BLaER1 treated with 17β-estradiol and CSF1 and Interleukin-3, amounts not matched to agents 10 nM and 100 nM (cell line): ENCODE measurements around the gene JPH4.
"Not testable (repeated sequence)": the region's sequence is repeated elsewhere in the genome, so short reads cannot be mapped to it uniquely, and the experiment has no call there.

Experiments used
- H3K27ac ChIP-seq, 11 experiments: shearing (Covaris generic); formaldehyde crosslinking; 2 replicates each; pipeline ENCODE4 v1.8.1; 2022
- H3K27me3 ChIP-seq, 11 experiments: shearing (Covaris generic); formaldehyde crosslinking; 2 replicates each; pipeline ENCODE4 v1.8.1; 2022
- H3K36me3 ChIP-seq, 11 experiments: shearing (Covaris generic); formaldehyde crosslinking; 2 replicates each; pipeline ENCODE4 v1.8.1; 2022
- H3K4me1 ChIP-seq, 10 experiments: shearing (Covaris generic); formaldehyde crosslinking; 2 replicates each; pipeline ENCODE4 v1.8.1; 2022
- H3K4me2 ChIP-seq, 11 experiments: shearing (Covaris generic); formaldehyde crosslinking; 2 replicates each; pipeline ENCODE4 v1.8.1; 2022
- H3K4me3 ChIP-seq, 10 experiments: shearing (Covaris generic); formaldehyde crosslinking; 2 replicates each; pipeline ENCODE4 v1.8.1; 2022
- H3K9ac ChIP-seq, 11 experiments: shearing (Covaris generic); formaldehyde crosslinking; 2 replicates each; pipeline ENCODE4 v1.8.1; 2022
- H3K9me3 ChIP-seq, 11 experiments: shearing (Covaris generic); formaldehyde crosslinking; replicated peaks in 1 of 11; 2 replicates each; pipeline ENCODE4 v1.8.1; 2022
- H4K20me1 ChIP-seq, 11 experiments: shearing (Covaris generic); formaldehyde crosslinking; 2 replicates each; pipeline ENCODE4 v1.8.1; 2022
- Cebpa-rat ChIP-seq, 11 experiments: shearing (Covaris generic); IDR thresholded peaks; 2 replicates each; pipeline ENCODE4 v1.8.1; 2022

JPH4 gene

DNA sequence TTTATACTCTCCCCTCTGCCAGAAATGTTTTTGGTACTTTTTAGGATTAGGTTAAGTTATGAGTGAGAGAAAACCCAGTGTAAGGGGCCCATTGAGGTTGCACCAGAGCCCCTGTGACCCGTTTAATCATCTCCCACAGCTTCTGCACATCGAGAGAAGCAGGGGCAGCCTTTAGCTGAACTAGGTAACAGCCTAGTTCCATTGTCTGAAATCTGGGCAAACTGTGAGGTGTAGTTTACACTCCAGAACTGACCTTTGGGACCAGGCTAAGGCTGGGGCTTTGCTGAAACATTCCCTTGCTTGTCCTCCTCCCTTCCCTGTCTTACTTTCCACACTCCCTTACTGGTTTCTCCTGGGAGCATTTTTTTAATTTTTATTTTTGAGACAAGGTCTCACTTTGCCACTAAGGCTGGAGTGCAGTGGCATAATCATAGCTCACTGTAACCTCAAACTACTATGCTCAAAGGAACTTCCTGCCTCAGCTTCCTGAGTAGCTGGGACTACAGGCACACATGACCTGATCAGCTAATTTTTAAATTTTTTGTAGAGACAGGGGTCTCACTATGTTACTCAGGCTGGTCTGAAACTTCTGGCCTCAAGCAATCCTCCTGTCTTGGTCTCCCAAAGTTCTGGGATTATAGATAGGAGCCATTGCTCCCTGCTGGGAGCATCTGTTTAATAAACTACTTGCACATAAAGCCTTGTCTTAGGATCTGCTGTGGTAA is 31.7 kb upstream of the JPH4 start:
- Histone ChIP-seq H3K9me3 (peaks cover 12 to 28% (median 19%) of the 10 kb centered on the region in 11 experiments; a peak in 21 of 22 replicates), H3K9ac (peak overlapping the region in 4 of 11 experiments; percentile 22 to 31 (median 24); a peak in 4 of 22 replicates), H3K27me3 (no peaks in the 10 kb centered on the region), H3K27ac (peak overlapping the region in 8 of 11 experiments; percentile 20 to 61 (median 49); a peak in 16 of 22 replicates), H4K20me1 (no peaks in the 10 kb centered on the region), H3K4me2 (peak overlapping the region; percentile 36 to 80 (median 62)), H3K36me3 (no peaks in the 10 kb centered on the region; a peak in 1 of 22 replicates), H3K4me1 (peaks cover 18 to 33% (median 21%) of the 10 kb centered on the region in 10 experiments), H3K4me3 (peak overlapping the region in 2 of 10 experiments; percentile 10 to 21; a peak in 2 of 20 replicates)
- TF ChIP-seq Cebpa-rat (IDR thresholded peaks at IDR 0.05) = no peak

- not testable (repeated sequence) for H3K36me3 ChIP-seq, H3K27me3 ChIP-seq, H4K20me1 ChIP-seq
- H3K9ac ChIP-seq = 0 out of 22 replicates have a peak overlapping the region, but pooled peaks of 1 of the 11 experiments have one; percentile 24
- H3K4me1 ChIP-seq = peaks cover 17 to 29% (median 20%) of the 10 kb centered on the region in 10 experiments
- peak overlapping the region in 2 of 10 experiments; percentile 10 to 21; a peak in 2 of 20 replicates for H3K4me3 ChIP-seq
- H3K9me3 ChIP-seq = peaks cover 12 to 28% (median 19%) of the 10 kb centered on the region in 11 experiments; a peak in 21 of 22 replicates
- peak overlapping the region; percentile 36 to 80 (median 62) for H3K4me2 ChIP-seq
- peak overlapping the region in 6 of 11 experiments; percentile 26 to 61 (median 49); a peak in 9 of 22 replicates for H3K27ac ChIP-seq
Observed at GRCh38 chr14:23609411-23610089, 31.0 kb upstream of the JPH4 start.

GRCh38 chr14:23609001-23609400 is 30.4 kb upstream of the JPH4 start:
- Histone ChIP-seq H3K4me1 (peaks cover 17 to 29% (median 20%) of the 10 kb centered on the region in 10 experiments), H3K27ac (no peak overlapping the region)

DNA sequence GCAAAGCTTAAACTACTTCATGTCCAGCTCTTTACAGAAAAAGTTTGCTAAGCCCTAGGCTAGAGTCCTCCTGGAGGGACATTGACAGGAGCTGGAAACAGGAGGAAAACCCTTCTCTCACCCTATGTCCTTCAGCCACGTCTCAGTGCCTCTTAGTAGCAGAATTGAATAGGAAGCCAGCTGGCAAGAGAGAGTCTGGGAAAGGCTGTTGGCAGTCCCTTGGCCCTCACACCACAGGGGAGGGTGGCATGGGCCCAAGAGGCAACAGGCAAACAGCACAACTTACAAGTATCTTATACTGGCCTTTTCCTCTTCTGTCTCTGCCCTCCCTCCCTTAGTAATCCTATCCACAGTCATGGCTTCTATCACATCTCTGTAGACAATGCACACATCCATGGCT is 29.9 kb upstream of the JPH4 start:
- TF ChIP-seq Cebpa-rat (IDR thresholded peaks at IDR 0.05) = no peak
- Histone ChIP-seq H3K4me1 (peaks cover 17 to 29% (median 20%) of the 10 kb centered on the region in 10 experiments), H3K27me3 (no peaks in the 10 kb centered on the region), H3K4me3 (no peak overlapping the region), H3K27ac (no peak overlapping the region), H4K20me1 (no peaks in the 10 kb centered on the region), H3K9me3 (peaks cover 12 to 28% (median 19%) of the 10 kb centered on the region in 11 experiments; a peak in 21 of 22 replicates), H3K9ac (no peak overlapping the region), H3K36me3 (no peaks in the 10 kb centered on the region; a peak in 1 of 22 replicates), H3K4me2 (no peak overlapping the region)

More at GRCh38 chr14:23609001-23609400, 30.4 kb upstream of the JPH4 start:
- no peaks in the 10 kb centered on the region for H4K20me1 ChIP-seq
- H3K9me3 ChIP-seq = peaks cover 12 to 28% (median 19%) of the 10 kb centered on the region in 11 experiments; a peak in 21 of 22 replicates
- no peaks in the 10 kb centered on the region for H3K27me3 ChIP-seq
- H3K9ac ChIP-seq = no peak overlapping the region
- no peak overlapping the region for H3K4me3 ChIP-seq
- no peak for TF ChIP-seq Cebpa-rat (IDR thresholded peaks at IDR 0.05)
- H3K36me3 ChIP-seq = no peaks in the 10 kb centered on the region; a peak in 1 of 22 replicates
- H3K4me2 ChIP-seq = no peak overlapping the region

DNA sequence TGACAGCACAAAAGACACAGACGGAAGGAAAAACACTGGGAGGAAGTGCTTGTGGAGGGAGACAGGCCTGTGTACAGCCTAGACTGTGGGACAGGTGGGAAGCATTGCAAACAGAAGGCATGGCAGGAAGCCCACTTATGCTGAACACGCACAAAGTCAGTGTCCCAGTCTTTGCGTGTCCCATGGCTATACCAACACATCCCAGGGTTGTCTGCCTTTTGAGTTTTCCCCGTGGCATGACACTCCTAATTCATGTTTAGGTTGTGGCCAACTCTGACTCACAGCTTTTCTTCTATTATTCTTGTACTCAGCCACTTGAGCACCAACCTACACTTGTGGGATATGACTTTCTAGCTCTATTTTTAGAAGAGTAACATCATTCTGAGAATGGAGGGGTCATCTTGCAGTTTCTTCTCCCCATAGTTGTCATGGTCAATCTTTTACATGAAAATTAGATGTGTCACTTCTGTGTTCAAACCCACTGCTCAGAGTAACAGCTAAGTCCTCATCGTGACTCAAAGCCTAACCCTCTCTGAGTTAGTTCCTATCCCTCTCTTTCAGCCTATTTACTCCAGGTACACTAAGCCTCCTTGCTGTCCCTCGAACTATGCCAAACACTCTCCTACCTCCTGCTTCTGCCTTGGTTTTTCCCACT is 27.5 kb upstream of the JPH4 start:
- Histone ChIP-seq H4K20me1 (no peaks in the 10 kb centered on the region), H3K9me3 (peaks cover 12 to 28% (median 19%) of the 10 kb centered on the region in 11 experiments; a peak in 21 of 22 replicates), H3K27me3 (no peaks in the 10 kb centered on the region), H3K4me1 (peaks cover 22 to 32% (median 25%) of the 10 kb centered on the region in 10 experiments), H3K4me2 (peak overlapping the region in 2 of 11 experiments; percentile 1 to 41; a peak in 3 of 22 replicates), H3K4me3 (no peak overlapping the region), H3K36me3 (no peaks in the 10 kb centered on the region; a peak in 1 of 22 replicates), H3K9ac (no peak overlapping the region), H3K27ac (no peak overlapping the region)
- no peak for TF ChIP-seq Cebpa-rat (IDR thresholded peaks at IDR 0.05)

DNA sequence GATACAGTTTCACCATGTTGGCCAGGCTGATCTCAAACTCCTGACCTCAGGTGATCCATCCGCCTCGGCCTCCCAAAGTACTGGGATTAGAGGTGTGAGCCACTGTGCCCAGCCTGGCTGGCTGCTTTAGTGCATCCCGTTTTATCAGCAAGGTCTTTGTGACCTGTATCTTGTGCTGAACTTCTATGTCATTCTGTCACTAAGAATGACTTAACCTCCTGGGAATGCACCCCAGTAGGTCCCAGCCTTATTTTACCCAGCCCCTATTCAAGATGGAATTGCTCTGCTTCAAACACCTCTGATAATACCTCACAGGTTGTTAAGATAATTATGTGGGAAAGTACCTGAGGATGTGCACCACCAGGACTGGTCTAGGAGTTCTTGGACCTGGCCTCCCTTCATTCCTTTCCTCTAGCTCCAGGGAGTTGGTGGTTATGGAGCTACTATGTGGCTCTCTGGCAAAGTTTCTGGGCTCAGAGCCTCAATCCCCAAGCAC is 26.1 kb upstream of the JPH4 start:
- Histone ChIP-seq H4K20me1 (no peaks in the 10 kb centered on the region), H3K27me3 (no peaks in the 10 kb centered on the region), H3K9me3 (peaks cover 15 to 33% (median 21%) of the 10 kb centered on the region in 11 experiments; a peak in 21 of 22 replicates), H3K4me1 (peaks cover 8 to 19% (median 12%) of the 10 kb centered on the region in 10 experiments; a peak in 16 of 20 replicates), H3K4me2 (no peak overlapping the region), H3K36me3 (no peaks in the 10 kb centered on the region; a peak in 1 of 22 replicates), H3K9ac (no peak overlapping the region), H3K4me3 (no peak overlapping the region), H3K27ac (no peak overlapping the region)
- no peak for TF ChIP-seq Cebpa-rat (IDR thresholded peaks at IDR 0.05)

DNA sequence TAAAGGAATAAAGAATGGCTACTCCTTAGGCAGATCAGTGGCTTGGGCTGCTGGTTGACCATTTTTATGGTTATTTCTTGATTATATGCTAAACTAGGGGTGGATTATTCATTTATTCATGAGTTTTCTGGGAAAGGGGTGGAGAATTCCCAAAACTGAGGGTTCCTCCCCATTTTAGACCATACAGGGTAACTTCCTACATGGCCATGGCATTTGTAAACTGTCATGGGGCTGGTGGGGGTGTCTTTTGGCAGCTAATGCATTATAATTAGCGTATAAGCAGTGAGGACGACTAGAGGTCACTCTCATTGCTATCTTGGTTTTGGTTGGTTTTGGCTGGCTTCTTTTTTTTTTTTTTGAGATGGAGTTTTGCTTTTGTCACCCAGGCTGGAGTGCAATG is 25.6 kb upstream of the JPH4 start:
- Histone ChIP-seq H3K9me3 (peaks cover 11 to 33% (median 18%) of the 10 kb centered on the region in 11 experiments; a peak in 21 of 22 replicates), H3K27ac (no peak overlapping the region), H4K20me1 (no peaks in the 10 kb centered on the region), H3K4me1 (peaks cover 5 to 17% (median 10%) of the 10 kb centered on the region in 10 experiments; a peak in 12 of 20 replicates), H3K4me2 (no peak overlapping the region), H3K9ac (no peak overlapping the region), H3K4me3 (no peak overlapping the region), H3K27me3 (no peaks in the 10 kb centered on the region), H3K36me3 (no peaks in the 10 kb centered on the region)
- TF ChIP-seq Cebpa-rat (IDR thresholded peaks at IDR 0.05) = no peak

GRCh38 chr14:23603103-23603502 is 24.5 kb upstream of the JPH4 start:
- Histone ChIP-seq H3K36me3 (no peaks in the 10 kb centered on the region), H3K4me3 (no peak overlapping the region), H3K9me3 (peaks cover under 1 to 28% (median 12%) of the 10 kb centered on the region in 11 experiments; a peak in 13 of 22 replicates), H3K27ac (no peak overlapping the region), H3K4me2 (no peak overlapping the region), H3K27me3 (no peaks in the 10 kb centered on the region), H3K4me1 (peaks cover 5 to 17% (median 10%) of the 10 kb centered on the region in 10 experiments; a peak in 12 of 20 replicates), H3K9ac (no peak overlapping the region), H4K20me1 (no peaks in the 10 kb centered on the region)
- no peak for TF ChIP-seq Cebpa-rat (IDR thresholded peaks at IDR 0.05)
